GM18868 (cell line): Measurements from ENCODE around the gene KIAA1671.

ENCODE experiments used
- ATAC-seq: cut with Tn5 transposase; IDR thresholded peaks from one replicate; pipeline ENCODE4 v1.9.1; 2021; ENCODE audit warnings: mild to moderate bottlenecking, moderate library complexity; ENCODE audit not compliant: unreplicated experiment

KIAA1671 gene

DNA sequence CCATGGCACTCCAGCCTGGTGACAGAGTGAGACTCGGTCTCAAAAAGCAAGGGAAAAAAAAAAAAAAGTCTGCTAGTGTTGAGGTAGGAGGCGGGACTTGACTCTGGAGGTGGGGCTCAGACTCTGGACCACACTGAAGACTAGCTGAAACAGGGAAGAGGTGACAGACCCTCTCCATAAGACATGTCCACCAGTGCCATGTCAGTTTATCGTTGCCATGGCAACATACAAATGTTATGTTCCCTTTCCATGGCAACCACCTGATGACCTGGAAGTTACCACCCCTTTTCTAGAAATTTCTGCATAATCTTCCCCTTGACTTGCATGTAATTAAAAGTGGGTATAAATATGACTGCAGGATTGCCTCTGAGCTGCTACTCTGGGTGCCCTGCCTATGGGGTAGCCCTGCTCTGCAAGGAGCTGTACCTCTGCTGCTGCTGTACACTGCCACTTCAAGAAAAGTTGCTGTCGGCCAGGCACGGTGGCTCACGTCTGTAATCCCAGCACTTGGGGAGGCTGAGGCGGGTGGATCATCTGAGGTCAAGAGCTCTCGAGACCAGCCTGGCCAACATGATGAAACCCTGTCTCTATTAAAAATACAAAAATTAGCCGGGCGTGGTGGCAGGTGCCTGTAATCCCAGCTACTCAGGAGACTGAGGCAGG, 55.1 kb downstream of the KIAA1671 start:
- no peak for ATAC-seq

DNA sequence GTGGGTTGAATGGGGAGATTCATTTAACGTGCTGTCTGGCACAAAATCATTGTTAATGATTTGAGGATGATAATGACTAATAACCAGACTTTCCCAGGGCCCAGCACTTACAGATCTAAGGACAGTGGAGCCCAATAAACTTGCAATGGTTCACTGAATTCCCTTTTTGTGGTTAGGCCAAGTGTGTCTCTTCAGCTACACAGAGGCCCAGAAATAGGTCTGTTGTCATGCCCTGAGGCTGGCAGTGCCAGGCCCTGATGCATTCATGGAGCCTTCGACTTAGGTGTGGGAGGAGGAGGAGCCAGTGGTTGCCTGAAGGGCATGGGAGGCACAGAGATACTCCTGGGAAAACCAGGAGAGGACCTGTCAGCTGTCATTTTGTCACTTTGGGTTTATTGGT, 56.1 kb downstream of the KIAA1671 start:
- no peak for ATAC-seq

DNA sequence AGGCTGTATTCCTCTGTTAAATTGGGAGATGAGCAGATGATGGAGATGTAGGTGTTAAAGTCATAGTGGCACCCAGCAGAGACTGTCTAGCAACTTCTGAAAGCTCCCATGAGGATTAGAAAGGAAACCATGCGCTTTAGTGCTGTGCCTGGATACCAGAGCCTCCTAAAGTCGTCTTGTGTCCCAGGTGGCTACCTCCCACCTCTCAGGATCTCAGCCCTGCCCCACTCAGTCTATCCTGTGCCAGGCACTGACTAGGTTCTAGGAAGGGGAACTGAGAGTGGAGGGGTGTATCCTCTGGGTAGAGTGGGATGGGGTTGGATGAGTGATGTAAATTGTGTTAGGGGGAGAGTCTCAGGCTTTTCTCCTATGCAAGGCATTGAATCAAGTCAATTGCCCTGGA, 60.2 kb downstream of the KIAA1671 start:
- ATAC-seq: no peak

- no peak for ATAC-seq
These were observed 61.1 kb downstream of the KIAA1671 start for GRCh38 chr22:25013607-25014006.

- ATAC-seq: no peak
These were observed 62.6 kb downstream of the KIAA1671 start for GRCh38 chr22:25014896-25015755.

GRCh38 chr22:25016311-25016710, 63.8 kb downstream of the KIAA1671 start:
- ATAC-seq: no peak

- ATAC-seq: no peak
These were observed 65.5 kb downstream of the KIAA1671 start for GRCh38 chr22:25018009-25018408.

DNA sequence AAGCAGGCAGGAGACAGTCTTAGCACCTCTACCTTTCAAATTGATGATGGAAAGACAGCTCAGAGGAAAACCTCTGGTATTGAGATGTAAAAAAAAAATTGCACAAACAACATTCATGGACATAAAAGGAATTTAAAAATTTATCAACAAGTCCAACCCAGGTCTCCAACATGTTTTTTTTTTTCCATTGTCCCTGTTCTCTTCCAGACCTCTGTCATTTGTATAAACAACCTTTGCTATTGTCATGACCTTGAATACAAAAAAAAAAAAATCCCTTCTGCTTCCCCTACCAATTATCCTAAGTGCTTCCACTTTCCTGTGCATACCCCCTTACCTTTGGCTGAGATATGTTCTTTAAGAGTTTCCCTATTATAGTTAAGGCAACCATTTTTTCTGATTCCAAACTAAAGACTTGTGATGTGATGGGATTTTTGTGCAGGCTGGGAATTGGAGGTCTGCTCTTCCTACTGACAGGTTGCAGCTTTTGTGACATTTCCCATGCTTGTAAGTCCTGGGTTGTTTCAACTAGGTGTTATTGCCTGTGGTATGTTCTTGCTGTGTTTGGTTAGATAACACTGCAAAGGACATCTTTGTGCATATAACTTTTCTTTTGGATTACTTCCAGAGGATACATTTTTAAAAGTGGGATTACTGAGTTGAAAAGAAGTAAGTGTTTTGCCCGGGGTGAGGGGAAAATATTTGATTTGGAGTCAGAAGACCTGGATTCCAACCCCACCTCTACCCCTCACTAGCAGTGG, 67.1 kb downstream of the KIAA1671 start:
- ATAC-seq: no peak

DNA sequence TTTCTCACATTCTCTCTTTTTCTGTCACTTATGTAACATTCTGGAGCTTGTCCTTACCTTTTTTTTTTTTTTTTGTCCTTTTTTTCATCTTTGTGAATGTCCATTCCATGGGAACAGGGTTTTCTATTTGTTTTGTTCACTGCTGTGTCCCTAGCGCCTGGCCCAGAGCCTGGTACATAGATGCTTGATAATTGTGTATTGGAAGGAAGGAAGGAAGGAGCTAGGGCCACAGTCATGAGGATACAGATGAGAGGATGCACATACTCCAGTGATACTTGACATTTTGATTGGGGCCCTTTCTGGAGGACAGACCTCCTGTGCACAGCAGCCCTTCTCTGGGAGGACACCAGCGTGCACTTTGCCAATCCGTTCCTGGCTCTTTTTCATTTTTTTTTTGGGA, 68.9 kb downstream of the KIAA1671 start:
- ATAC-seq: no peak

- ATAC-seq: no peak
These were observed 69.6 kb downstream of the KIAA1671 start for GRCh38 chr22:25021976-25022711.

GRCh38 chr22:25023879-25024278, 71.4 kb downstream of the KIAA1671 start:
- no peak for ATAC-seq

DNA sequence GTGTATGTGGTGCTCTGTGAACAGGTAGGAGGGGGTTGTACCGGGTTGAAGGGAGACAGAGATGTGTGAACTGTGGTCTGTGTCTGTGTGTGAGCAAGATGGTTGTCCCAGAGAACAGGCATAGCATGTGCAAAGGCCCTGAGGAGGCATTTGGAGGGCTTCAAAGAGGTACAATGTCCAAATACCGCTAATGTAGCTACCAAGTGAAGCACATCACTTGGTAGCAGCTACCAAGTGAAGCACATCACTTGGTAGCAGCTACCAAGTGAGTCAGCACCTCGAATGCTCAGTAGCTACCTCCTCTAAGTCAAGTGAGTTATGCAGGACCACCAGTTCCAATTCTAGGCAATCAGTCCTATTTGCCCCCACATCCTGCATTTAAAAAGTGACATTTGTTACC, 72.4 kb downstream of the KIAA1671 start:
- no peak for ATAC-seq

GRCh38 chr22:25025491-25026400, 73.2 kb downstream of the KIAA1671 start:
- no peak for ATAC-seq

GRCh38 chr22:25027043-25027906, 74.8 kb downstream of the KIAA1671 start:
- ATAC-seq: no peak

GRCh38 chr22:25027959-25028840, 75.7 kb downstream of the KIAA1671 start:
- ATAC-seq: no peak

DNA sequence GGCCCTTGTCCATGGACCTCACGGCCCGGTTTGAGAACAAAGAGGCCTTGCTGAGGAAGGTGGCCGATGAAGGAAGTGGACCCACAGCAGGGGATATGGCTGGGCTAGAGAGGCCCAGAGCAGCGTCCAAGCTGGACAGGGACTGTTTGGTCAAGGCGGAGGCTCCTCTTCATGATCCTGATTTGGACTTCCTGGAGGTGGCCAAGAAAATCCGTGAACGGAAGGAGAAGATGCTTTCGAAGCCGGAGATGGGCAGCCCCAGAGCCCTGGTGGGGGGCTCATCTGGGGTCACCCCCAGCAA, 76.3 kb downstream of the KIAA1671 start:
- ATAC-seq: no peak

- ATAC-seq: no peak
These were observed 76.7 kb downstream of the KIAA1671 start for GRCh38 chr22:25029181-25029580.

- no peak for ATAC-seq
These were observed 78.1 kb downstream of the KIAA1671 start for GRCh38 chr22:25030636-25031035.
